Peyer's patch (tissue), 4 donors: ENCODE data around the gene MYO1B.

Source experiments
- POLR2A ChIP-seq, 2 donors: fragments of 450-650 bp; IDR thresholded peaks; one replicate each; pipeline ENCODE4 v1.5.1; 2017; ENCODE audit warnings: antibody characterized with exemption in 2 of 2, mild to moderate bottlenecking in 2 of 2, moderate library complexity in 2 of 2
- TF ChIP-seq, protein P1 (sequence below), 6 experiments: fragments of 450-650 bp in 4 of 6; fragments of 200-600 bp in 2 of 6; sonication (generic) in 1 of 6; IDR thresholded peaks; one replicate each; pipeline ENCODE4 v1.5.1; 2017 to 2019; ENCODE audit warnings: antibody characterized with exemption in 6 of 6, mild to moderate bottlenecking in 3 of 6, moderate library complexity in 1 of 6

- TF ChIP-seq POLR2A (IDR thresholded peaks at IDR 0.05): no peak
- TF ChIP-seq, protein P1, sequence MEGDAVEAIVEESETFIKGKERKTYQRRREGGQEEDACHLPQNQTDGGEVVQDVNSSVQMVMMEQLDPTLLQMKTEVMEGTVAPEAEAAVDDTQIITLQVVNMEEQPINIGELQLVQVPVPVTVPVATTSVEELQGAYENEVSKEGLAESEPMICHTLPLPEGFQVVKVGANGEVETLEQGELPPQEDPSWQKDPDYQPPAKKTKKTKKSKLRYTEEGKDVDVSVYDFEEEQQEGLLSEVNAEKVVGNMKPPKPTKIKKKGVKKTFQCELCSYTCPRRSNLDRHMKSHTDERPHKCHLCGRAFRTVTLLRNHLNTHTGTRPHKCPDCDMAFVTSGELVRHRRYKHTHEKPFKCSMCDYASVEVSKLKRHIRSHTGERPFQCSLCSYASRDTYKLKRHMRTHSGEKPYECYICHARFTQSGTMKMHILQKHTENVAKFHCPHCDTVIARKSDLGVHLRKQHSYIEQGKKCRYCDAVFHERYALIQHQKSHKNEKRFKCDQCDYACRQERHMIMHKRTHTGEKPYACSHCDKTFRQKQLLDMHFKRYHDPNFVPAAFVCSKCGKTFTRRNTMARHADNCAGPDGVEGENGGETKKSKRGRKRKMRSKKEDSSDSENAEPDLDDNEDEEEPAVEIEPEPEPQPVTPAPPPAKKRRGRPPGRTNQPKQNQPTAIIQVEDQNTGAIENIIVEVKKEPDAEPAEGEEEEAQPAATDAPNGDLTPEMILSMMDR (IDR thresholded peaks at IDR 0.05): no peak
These were observed 160.3 kb downstream of the MYO1B start for GRCh38 chr2:191405546-191405945.
